GM18907 (cell line): ENCODE measurements around the gene TTYH3.
"Not testable (repeated sequence)": the region's sequence is repeated elsewhere in the genome, so short reads cannot be mapped to it uniquely, and the experiment has no call there.

Experiments used
- ATAC-seq: cut with Tn5 transposase; IDR thresholded peaks from one replicate; pipeline ENCODE4 v1.9.1; 2021; ENCODE audit warnings: mild to moderate bottlenecking, moderate library complexity; ENCODE audit not compliant: unreplicated experiment

TTYH3 gene

GRCh38 chr7:2602406-2603043 lies 29.3 kb upstream of the TTYH3 start:
- no peak for ATAC-seq

DNA sequence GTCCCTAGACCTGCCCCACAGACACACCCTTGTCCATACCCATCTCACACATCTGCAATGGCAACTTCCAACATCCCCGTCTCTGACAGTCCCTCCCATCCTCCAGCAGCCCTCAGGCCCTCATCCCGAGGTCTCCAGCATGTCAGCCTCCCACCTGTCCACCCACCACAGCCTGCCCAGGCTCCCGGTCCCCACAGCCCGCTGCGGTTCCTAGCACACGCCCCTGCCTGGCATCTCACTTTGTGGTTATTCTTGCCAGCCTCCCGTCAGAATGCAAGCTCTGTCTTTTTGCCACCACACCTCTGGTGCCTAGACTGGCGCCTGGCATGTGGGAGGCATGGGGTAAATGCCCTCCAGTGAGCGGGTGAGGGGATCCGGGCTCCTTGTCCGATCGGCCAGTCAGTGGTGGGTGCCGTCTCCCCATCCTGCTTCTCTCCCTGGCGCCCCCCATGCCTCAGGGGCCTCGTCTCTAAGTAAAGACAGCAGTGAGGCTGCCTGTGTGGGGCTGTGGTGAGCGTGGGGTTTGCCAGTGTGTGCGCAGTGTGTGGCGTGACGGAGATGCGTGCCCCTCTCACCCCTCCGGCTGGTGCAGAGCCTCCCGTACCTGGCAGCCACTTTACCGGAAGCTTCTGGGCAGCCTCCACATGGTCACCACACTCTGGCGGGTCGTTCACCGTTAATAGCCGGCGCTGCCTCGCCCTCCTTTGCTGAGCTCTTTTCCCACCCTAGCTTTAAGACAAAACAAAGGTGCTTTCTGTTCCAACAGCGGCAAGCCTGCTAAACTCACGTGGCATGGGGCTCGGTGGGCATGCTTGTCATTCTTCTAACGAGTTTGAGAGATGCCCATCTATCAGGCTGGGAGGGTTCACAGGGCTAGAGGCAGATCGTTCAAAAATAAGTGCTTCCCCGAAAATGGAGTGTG lies 28.5 kb upstream of the TTYH3 start:
- no peak for ATAC-seq

DNA sequence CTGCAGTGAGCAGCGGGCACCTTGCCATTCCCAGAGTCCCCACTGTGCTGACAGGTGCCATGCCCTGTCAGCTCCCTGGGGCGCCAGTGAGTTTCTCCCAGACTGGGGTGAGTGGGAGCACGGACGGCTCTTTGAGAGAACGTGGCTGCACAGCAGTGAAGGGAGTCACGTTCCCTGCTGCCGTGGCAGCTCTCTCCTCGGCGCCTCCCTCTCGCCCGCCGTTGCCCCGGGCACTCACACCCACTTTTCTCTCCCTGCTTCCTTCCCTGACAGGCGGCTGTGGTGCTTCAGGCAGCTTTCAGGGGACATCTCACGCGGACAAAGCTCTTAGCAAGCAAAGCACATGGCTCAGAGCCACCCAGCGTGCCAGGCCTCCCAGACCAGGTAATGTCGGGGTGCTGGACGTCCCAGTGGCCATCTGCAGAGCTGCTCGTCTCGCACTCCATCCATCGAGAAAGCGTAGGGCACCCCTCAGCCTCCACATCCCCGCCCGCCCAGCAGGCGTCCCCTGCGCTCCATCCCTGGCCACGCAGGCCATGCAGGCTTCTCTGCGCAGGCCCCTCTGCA lies 27.1 kb upstream of the TTYH3 start:
- no peak for ATAC-seq

DNA sequence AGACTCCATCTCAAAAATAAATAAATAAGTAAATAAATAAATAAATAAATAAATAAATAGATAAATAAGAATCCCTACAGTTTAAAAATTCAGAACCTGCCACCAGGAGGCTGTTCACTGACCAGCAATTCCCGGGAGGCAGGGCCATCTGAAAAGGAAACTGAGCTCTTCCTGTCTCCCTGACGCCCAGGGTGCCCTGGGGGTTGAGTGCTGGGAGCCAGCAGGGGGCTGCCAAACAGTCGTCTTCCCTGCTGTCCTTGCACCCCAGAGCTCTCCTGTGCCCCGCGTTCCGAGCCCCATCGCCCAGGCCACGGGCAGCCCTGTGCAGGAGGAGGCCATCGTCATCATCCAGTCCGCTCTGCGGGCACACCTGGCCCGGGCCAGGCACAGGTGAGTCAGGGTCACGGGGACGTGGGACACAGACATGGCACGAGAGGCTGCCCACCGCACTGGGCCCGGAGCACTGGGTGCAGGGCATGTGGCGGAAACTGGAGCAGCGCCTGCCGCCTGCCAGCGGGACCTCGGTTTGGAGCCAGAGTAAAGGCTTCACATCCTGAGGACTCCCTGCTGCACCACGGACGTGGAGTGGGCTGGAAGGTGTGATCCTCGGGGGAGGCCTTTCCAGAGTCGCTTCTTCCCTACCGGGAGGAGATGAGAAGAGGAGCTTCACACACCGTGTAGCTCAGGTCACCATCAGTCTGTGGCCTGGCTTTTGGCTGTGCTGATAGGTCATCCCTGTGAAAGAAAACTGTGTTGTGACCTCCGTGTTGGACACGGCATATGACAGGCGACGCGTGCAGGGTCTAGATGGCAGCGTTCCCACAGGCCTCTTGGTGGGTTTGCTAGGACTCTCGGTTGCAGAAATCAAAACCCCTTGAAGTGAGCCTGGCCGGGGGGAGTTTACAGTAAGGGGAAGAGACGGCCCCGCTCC lies 25.9 kb upstream of the TTYH3 start:
- no peak for ATAC-seq

DNA sequence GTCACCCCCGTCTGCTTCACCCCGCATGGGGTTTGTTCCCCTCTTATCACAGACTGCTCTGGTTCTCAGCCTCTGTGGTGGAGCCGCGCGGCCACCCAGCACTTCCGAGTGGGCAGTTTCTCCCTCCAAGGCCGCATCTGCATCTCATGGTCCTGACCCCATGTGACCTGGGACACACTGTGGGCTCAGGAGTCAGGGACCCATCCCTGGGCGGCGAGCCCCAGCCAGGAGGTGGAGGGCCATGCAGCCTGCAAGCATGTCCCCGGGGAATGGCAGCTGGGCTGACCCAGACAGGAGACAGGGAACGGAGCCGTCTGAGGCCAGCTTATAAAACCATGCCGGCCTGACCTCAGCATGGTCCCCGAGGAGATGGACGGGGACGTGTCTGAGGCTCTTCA lies 25.2 kb upstream of the TTYH3 start:
- no peak for ATAC-seq

DNA sequence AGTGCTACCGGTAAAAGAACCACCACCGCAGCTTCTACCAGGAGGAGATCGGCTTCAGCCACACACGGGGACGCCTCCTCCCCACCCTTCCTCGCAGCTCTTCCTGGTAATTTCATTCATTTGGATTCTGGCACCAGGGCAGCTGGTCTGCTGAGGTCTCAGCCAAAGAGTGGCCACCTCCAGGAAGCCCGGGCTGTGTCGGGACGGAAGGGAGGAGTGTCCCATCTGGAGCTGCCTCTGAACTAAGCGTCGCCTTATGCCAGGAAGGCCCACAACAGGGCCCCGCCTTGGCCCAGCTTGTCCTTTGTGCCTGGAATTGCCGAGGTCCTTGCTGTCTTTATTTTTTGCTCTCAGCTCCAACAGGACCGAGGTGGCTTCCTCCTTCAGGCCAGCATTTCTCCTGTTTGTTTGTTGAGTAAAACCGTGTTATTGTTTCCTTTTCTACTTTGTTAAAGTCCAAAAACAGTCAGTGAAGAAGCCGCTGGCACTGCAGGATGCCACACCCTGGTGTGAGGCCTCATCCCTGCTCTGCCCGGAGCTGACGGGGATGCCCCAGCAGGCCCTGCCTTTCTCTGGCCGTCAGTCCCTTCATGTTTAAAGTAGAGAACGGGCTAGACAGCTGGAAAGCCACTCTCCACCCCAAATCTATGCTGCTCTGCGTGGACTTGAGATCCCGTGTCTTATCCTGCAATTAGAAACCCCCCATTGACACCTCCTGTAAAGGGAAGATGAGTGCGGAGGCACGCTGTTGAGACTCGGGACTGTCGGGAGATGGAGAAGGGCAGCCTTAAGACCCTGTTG lies 24.5 kb upstream of the TTYH3 start:
- no peak for ATAC-seq

GRCh38 chr7:2607923-2608904 lies 23.6 kb upstream of the TTYH3 start:
- no peak for ATAC-seq

GRCh38 chr7:2608921-2609411 lies 22.8 kb upstream of the TTYH3 start:
- ATAC-seq, result no peak

GRCh38 chr7:2609646-2610045 lies 22.1 kb upstream of the TTYH3 start:
- not testable (repeated sequence) for ATAC-seq

DNA sequence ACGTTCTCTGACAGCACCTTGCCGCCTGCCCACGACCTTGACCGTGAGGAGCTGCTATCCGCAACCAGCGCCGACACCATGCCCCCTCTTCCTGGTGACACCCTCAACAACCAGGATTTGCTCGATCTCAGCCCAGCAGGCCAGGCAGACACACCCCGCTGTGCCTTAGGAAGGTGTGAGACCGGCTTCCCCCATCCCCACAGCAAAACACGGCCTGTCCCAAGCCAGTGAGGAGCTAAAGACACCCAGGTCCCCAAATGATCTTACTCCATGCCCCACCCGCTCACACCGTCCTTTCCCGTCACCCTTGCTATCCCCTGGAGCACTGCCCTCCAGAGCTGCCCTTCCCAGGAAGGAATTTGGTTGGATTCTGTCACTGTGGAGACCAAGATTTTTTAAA lies 21.3 kb upstream of the TTYH3 start:
- ATAC-seq, result no peak

GRCh38 chr7:2610898-2611297 lies 20.9 kb upstream of the TTYH3 start:
- ATAC-seq, result no peak

DNA sequence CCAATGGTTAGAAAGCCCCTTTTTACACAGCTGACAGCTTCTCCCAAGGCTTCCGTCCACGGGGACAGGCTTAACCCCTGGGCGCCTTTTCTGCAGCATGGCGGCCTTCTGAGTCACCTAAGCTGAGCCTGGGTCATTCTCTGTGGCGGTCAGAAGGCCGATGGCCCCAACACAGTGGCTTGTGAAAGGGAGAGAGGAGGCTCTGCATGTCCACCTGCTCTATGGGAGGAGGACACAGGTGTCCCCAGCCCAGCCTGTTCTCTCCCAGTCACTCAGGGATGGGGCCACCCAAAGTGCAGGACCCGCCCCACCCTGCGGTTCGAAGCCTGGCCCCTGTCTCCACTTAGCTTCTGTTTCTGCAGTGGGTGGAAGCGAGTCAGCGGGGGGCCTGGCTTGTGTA lies 20.4 kb upstream of the TTYH3 start:
- ATAC-seq, result no peak

GRCh38 chr7:2611922-2612321 lies 19.9 kb upstream of the TTYH3 start:
- no peak for ATAC-seq

GRCh38 chr7:2612445-2613097 lies 19.2 kb upstream of the TTYH3 start:
- ATAC-seq, result no peak

DNA sequence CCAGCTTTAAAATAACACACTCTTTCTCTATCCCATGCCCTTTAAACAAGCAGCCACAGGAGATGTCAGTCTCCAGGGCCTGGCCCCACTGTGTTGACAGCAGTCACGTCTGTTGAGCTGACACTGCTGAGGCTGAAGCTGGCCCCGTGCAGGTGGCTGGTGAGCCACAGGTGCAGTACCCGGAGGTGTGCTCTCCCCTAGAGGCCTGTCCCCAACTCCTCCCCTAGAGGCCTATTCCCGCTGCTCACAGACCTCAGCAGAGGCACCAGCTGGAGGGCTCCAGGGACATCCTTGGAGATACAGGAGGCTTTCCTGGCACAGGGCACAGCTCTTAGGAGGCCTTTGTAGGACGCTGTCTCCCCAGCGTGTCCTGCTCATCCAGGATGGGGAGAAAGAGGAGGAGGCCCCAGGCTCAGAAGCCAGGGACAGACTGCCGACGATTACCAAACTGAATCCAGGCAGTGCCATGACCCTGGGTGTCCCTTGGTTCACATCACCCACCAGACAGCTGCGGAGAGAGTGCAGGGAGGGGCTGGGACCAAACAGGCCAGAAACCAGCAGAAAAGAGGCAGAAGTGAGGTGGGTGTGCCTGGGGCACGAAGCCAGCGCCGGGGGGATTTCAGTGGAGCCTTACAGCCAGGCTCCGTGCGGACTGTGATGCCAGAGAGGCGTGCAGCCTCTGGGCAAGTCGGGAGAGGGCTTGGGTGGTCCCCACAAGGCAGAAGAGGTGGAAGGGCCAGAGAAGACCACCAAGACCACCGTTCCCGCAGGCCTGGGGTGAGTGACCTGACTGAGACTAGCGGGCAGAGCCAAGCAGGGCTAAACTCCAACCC lies 18.5 kb upstream of the TTYH3 start:
- ATAC-seq, result no peak

DNA sequence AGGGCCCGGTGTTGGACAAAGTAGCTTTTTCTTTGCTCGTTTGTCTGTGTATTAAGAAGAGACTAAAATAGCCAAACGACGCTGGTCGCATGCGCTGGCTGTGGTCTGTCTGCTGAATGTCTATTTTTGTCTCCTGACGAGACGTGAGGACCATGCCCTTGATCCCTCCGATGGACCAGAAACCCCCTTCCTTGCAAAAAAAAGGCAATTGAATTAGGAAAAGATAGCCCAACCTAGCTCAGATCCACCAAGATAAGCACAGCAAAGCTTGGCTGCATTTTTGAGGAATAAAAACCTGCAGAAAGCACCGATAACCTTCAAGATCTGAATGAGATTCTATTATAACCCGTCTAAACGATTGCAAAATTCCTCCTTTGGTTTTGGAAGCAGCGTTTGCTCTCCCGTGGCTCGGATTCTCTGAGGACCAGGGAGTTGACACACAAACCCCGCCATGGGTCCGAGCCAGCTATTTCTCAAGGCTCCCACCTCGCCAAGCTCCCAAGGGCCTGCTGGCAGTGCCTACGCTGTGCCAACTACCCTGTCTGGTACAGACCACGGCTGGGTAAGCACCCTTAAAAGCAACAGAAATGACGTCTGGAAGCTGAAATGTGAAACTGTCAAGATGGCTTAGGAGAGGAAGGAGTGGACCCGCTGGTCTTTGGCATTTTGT lies 17.7 kb upstream of the TTYH3 start:
- ATAC-seq, result no peak
